ACC112 (cell line): Measurements from ENCODE around the gene MFSD6.
"Not testable (repeated sequence)": the region's sequence is repeated elsewhere in the genome, so short reads cannot be mapped to it uniquely, and the experiment has no call there.

Experiments
- H2AFZ ChIP-seq: fragments of 200-600 bp; sonication (generic); one replicate; pipeline ENCODE4 v1.6.0; 2017; ENCODE audit warnings: antibody characterized with exemption, low read length; ENCODE audit not compliant: unreplicated experiment
- H3K27ac ChIP-seq: fragments of 200-600 bp; sonication (generic); 2 replicates; pipeline ENCODE4 v1.5.1; 2014; ENCODE audit warnings: low read depth, mild to moderate bottlenecking, antibody characterized with exemption, low read length, moderate library complexity
- H3K27me3 ChIP-seq: fragments of 200-600 bp; sonication (generic); 2 replicates; pipeline ENCODE4 v1.6.1; 2014; ENCODE audit warnings: mild to moderate bottlenecking, antibody characterized with exemption, low read length, moderate library complexity, mixed read lengths; ENCODE audit not compliant: insufficient read depth
- H3K36me3 ChIP-seq: fragments of 200-600 bp; sonication (generic); 2 replicates; pipeline ENCODE4 v1.6.1; 2016; ENCODE audit warnings: mild to moderate bottlenecking, antibody characterized with exemption, low read length, moderate library complexity, mixed read lengths; ENCODE audit not compliant: insufficient read depth
- H3K4me1 ChIP-seq: fragments of 200-600 bp; sonication (generic); one replicate; pipeline ENCODE4 v1.6.1; 2016; ENCODE audit warnings: low read length, mixed read lengths; ENCODE audit not compliant: insufficient read depth, unreplicated experiment, control insufficient read depth
- H3K4me3 ChIP-seq: fragments of 200-600 bp; sonication (generic); 2 replicates; pipeline ENCODE4 v1.5.1; 2014; ENCODE audit warnings: mild to moderate bottlenecking, low read depth, low read length
- H3K79me2 ChIP-seq: fragments of 200-600 bp; sonication (generic); one replicate; pipeline ENCODE4 v1.6.0; 2016; ENCODE audit warnings: low read length; ENCODE audit not compliant: control insufficient read depth, unreplicated experiment, insufficient read depth

MFSD6 gene

GRCh38 chr2:190501702-190502407, 93.7 kb downstream of the MFSD6 start:
- Histone ChIP-seq H2AFZ (no peak overlapping the region), H3K4me3 (no peak overlapping the region), H3K79me2 (no peaks in the 10 kb centered on the region), H3K4me1 (peaks cover 6% of the 10 kb centered on the region), H3K36me3 (no peaks in the 10 kb centered on the region), H3K27ac (no peak overlapping the region), H3K27me3 (no peaks in the 10 kb centered on the region)

GRCh38 chr2:190503088-190503487, 94.9 kb downstream of the MFSD6 start:
- no peaks in the 10 kb centered on the region for H3K79me2 ChIP-seq
- no peak overlapping the region for H3K27ac ChIP-seq
- H3K4me3 ChIP-seq, result no peak overlapping the region
- no peaks in the 10 kb centered on the region for H3K36me3 ChIP-seq
- H2AFZ ChIP-seq, result no peak overlapping the region
- no peaks in the 10 kb centered on the region for H3K27me3 ChIP-seq
- H3K4me1 ChIP-seq, result peaks cover 6% of the 10 kb centered on the region

- H3K27me3 ChIP-seq, result no peaks in the 10 kb centered on the region
- no peak overlapping the region for H3K4me3 ChIP-seq
- H2AFZ ChIP-seq, result no peak overlapping the region
- H3K36me3 ChIP-seq, result no peaks in the 10 kb centered on the region
- peaks cover 6% of the 10 kb centered on the region for H3K4me1 ChIP-seq
- no peak overlapping the region for H3K27ac ChIP-seq
- H3K79me2 ChIP-seq, result no peaks in the 10 kb centered on the region
These were observed 96.8 kb downstream of the MFSD6 start for GRCh38 chr2:190504912-190505311.

GRCh38 chr2:190505696-190506095, 97.5 kb downstream of the MFSD6 start:
- Histone ChIP-seq H3K27me3 (no peaks in the 10 kb centered on the region), H3K36me3 (no peaks in the 10 kb centered on the region), H3K4me3 (no peak overlapping the region), H3K79me2 (no peaks in the 10 kb centered on the region), H3K4me1 (peaks cover 6% of the 10 kb centered on the region), H3K27ac (no peak overlapping the region), H2AFZ (no peak overlapping the region)

GRCh38 chr2:190506666-190507065, 98.5 kb downstream of the MFSD6 start:
- H3K36me3 ChIP-seq, result no peaks in the 10 kb centered on the region
- no peaks in the 10 kb centered on the region for H3K79me2 ChIP-seq
- H3K4me3 ChIP-seq, result no peak overlapping the region
- no peaks in the 10 kb centered on the region for H3K27me3 ChIP-seq
- peaks cover 4% of the 10 kb centered on the region for H3K4me1 ChIP-seq
- no peak overlapping the region for H3K27ac ChIP-seq
- no peak overlapping the region for H2AFZ ChIP-seq

GRCh38 chr2:190507135-190507534, 99.0 kb downstream of the MFSD6 start:
- no peaks in the 10 kb centered on the region for H3K4me1 ChIP-seq
- H3K27ac ChIP-seq, result no peak overlapping the region
- H3K36me3 ChIP-seq, result no peaks in the 10 kb centered on the region
- no peaks in the 10 kb centered on the region for H3K79me2 ChIP-seq
- no peak overlapping the region for H2AFZ ChIP-seq
- no peak overlapping the region for H3K4me3 ChIP-seq
- no peaks in the 10 kb centered on the region for H3K27me3 ChIP-seq

- H3K27ac ChIP-seq, H3K36me3 ChIP-seq: not testable (repeated sequence)
These were observed 101.7 kb downstream of the MFSD6 start for GRCh38 chr2:190509895-190510294.

GRCh38 chr2:190511104-190511503, 102.9 kb downstream of the MFSD6 start:
- Histone ChIP-seq H3K27ac (no peak overlapping the region), H3K27me3 (no peaks in the 10 kb centered on the region), H2AFZ (no peak overlapping the region)

More at GRCh38 chr2:190509895-190510294, 101.7 kb downstream of the MFSD6 start:
- not testable (repeated sequence) for H3K4me3 ChIP-seq, H2AFZ ChIP-seq, H3K27me3 ChIP-seq, H3K4me1 ChIP-seq, H3K79me2 ChIP-seq

GRCh38 chr2:190512539-190513095, 104.5 kb downstream of the MFSD6 start:
- Histone ChIP-seq H3K36me3 (no peaks in the 10 kb centered on the region), H2AFZ (no peak overlapping the region), H3K79me2 (no peaks in the 10 kb centered on the region), H3K27me3 (no peaks in the 10 kb centered on the region), H3K4me3 (no peak overlapping the region), H3K27ac (no peak overlapping the region), H3K4me1 (peaks cover 9% of the 10 kb centered on the region)

More at GRCh38 chr2:190511104-190511503, 102.9 kb downstream of the MFSD6 start:
- Histone ChIP-seq H3K4me1 (peaks cover 9% of the 10 kb centered on the region), H3K4me3 (no peak overlapping the region), H3K79me2 (no peaks in the 10 kb centered on the region), H3K36me3 (no peaks in the 10 kb centered on the region)

- Histone ChIP-seq H3K27me3 (no peaks in the 10 kb centered on the region), H3K4me1 (peaks cover 9% of the 10 kb centered on the region), H3K36me3 (no peaks in the 10 kb centered on the region; the same call in 1 of the 2 replicates), H2AFZ (no peak overlapping the region), H3K27ac (no peak overlapping the region), H3K4me3 (no peak overlapping the region), H3K79me2 (no peaks in the 10 kb centered on the region)
These were observed 105.7 kb downstream of the MFSD6 start for GRCh38 chr2:190513877-190514276.

- no peak overlapping the region for H3K4me3 ChIP-seq
- no peak overlapping the region for H3K27ac ChIP-seq
- peaks cover 9% of the 10 kb centered on the region for H3K4me1 ChIP-seq
- H3K79me2 ChIP-seq, result no peaks in the 10 kb centered on the region
- no peaks in the 10 kb centered on the region for H3K27me3 ChIP-seq
- H2AFZ ChIP-seq, result no peak overlapping the region
- no peaks in the 10 kb centered on the region; the same call in 1 of the 2 replicates for H3K36me3 ChIP-seq
These were observed 106.5 kb downstream of the MFSD6 start for GRCh38 chr2:190514676-190515075.
